HepG2 (cell line): ENCODE measurements around the gene FIZ1. TPM values are rescaled to one million over a fixed set of nuclear protein-coding genes. Genes with fewer than 3 reads are reported as not detected.

Source experiments
- FOXK1 ChIP-seq: sonication (generic); formaldehyde crosslinking; IDR thresholded peaks from 2 replicates; pipeline ENCODE4 v1.4.0; 2020; ENCODE audit warnings: low read depth, missing genetic modification reagents, borderline replicate concordance
- HNF4A ChIP-seq: sonication (generic); formaldehyde crosslinking; IDR thresholded peaks from 2 replicates; pipeline ENCODE4 v1.4.0; 2020; ENCODE audit warnings: missing genetic modification reagents
- LCORL ChIP-seq, 2 experiments: fragments of 450-650 bp in 1 of 2; sonication (generic) in 1 of 2; formaldehyde crosslinking in 1 of 2; IDR thresholded peaks; 2 replicates each; pipeline versions ENCODE4 v1.5.0 to v1.6.1; 2017 to 2020; ENCODE audit warnings: antibody characterized with exemption in 1 of 2, missing genetic modification reagents in 1 of 2
- SNAPC2 ChIP-seq: sonication (generic); formaldehyde crosslinking; IDR thresholded peaks from 2 replicates; pipeline ENCODE4 v1.8.1; 2022; ENCODE audit warnings: mild to moderate bottlenecking, missing genetic modification reagents
- STAG1 ChIP-seq: sonication (generic); formaldehyde crosslinking; IDR thresholded peaks from 2 replicates; pipeline ENCODE4 v1.4.0; 2020; ENCODE audit warnings: missing genetic modification reagents
- ZNF879 ChIP-seq: sonication (generic); formaldehyde crosslinking; IDR thresholded peaks from 2 replicates; pipeline ENCODE4 v1.8.1; 2023; ENCODE audit warnings: missing genetic modification reagents
- ZSCAN9 ChIP-seq: IDR thresholded peaks from 2 replicates; pipeline ENCODE4 v1.6.1; 2016; ENCODE audit warnings: borderline replicate concordance
- polyA plus RNA-seq, 8 experiments: library from polyadenylated mRNA; depleted of rRNA in 3 of 8; stranded (reverse) in 7 of 8; unstranded in 1 of 8; fragments of >200 nt; fragmentation: Illumina TruSeq in 4 of 8; extraction: Trizol in 4 of 8; gene quantifications; 2 replicates each; pipeline versions ENCODE4 v1.2.1 to v1.2.3, GENCODE V29; 2011 to 2016; ENCODE audit warnings: low read depth in 4 of 8, missing spikeins in 1 of 8, mixed read lengths in 1 of 8; ENCODE audit not compliant: insufficient read depth in 1 of 8
- total RNA-seq, 5 experiments: library from RNA; depleted of rRNA; stranded (reverse); fragments of >200 nt; fragmentation: Illumina TruSeq; extraction: Trizol; gene quantifications; 2 replicates each; pipeline ENCODE4 v1.2.3, GENCODE V29; 2016; ENCODE audit warnings: low read depth in 1 of 5
- TF ChIP-seq, protein P1 (sequence below): sonication (generic); formaldehyde crosslinking; IDR thresholded peaks from 2 replicates; pipeline ENCODE4 v1.8.0; 2022; ENCODE audit warnings: mild to moderate bottlenecking, missing genetic modification reagents
- TF ChIP-seq, protein P2 (sequence below): sonication (generic); formaldehyde crosslinking; IDR thresholded peaks from 2 replicates; pipeline ENCODE4 v1.8.1; 2023; ENCODE audit warnings: mild to moderate bottlenecking, missing genetic modification reagents
- TF ChIP-seq, protein P3 (sequence below): sonication (generic); formaldehyde crosslinking; conservative IDR thresholded peaks from 2 replicates; pipeline ENCODE4 v1.8.0; 2022; ENCODE audit warnings: missing genetic modification reagents
- TF ChIP-seq, protein P4 (sequence below): conservative IDR thresholded peaks from 2 replicates; pipeline ENCODE4 v1.6.1; 2018; ENCODE audit warnings: missing genetic modification reagents
- TF ChIP-seq, protein P5 (sequence below): sonication (generic); formaldehyde crosslinking; IDR thresholded peaks from 2 replicates; pipeline ENCODE4 v1.4.0; 2020; ENCODE audit warnings: missing genetic modification reagents
- TF ChIP-seq, protein P6 (sequence below): sonication (generic); formaldehyde crosslinking; IDR thresholded peaks from 2 replicates; pipeline ENCODE4 v1.5.1; 2020; ENCODE audit warnings: mild to moderate bottlenecking, moderate library complexity, missing genetic modification reagents
- TF ChIP-seq, protein P7 (sequence below): IDR thresholded peaks from 2 replicates; pipeline ENCODE4 v1.6.1; 2016; ENCODE audit warnings: missing compliant biosample characterization, missing genetic modification reagents, borderline replicate concordance

Gene FIZ1
- total and polyA plus RNA-seq, 2 of the 13 experiments (the other 11 are each of a cell fraction or from before 2014, with no cell fraction given) = 3.6 to 5.9 TPM

DNA sequence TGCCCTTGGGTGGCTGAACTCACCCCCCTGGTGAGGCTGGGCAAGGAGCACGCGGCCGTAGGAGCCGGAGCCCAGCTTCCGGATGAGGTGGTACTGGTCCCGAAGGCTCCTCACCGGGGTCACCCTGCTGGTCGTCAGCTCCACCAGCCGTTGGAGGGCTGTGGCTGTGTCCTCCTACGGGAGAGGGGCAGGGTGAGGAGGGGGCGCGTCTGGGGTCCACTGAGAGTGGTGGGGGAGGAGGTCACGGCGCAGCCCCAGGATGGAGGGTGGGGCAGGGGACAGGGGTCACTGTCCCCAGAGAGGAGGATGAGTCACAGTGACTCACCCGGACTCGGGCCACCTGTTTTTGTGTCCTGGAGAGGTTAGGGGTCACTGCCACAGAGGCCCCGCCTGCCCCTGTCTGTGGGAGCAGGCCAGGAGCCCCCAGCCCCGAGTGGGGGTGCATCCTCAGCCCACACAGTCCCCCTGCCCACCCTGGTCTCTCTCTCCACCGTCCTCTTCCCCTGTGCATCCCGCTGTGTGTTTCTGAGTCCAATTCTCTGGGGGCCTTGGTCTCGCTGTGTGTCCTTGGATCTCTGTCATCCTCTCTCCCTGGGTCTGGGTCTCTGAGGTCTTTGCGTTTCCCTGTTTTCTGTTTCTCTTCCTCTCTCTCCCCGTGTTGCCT lies 54.4 kb downstream of the FIZ1 start (continued):
- TF ChIP-seq, protein P1, sequence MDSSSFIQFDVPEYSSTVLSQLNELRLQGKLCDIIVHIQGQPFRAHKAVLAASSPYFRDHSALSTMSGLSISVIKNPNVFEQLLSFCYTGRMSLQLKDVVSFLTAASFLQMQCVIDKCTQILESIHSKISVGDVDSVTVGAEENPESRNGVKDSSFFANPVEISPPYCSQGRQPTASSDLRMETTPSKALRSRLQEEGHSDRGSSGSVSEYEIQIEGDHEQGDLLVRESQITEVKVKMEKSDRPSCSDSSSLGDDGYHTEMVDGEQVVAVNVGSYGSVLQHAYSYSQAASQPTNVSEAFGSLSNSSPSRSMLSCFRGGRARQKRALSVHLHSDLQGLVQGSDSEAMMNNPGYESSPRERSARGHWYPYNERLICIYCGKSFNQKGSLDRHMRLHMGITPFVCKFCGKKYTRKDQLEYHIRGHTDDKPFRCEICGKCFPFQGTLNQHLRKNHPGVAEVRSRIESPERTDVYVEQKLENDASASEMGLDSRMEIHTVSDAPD (CRISPR knock-in tag) = no peak
- TF ChIP-seq STAG1 (CRISPR knock-in tag) (no peak), HNF4A (CRISPR knock-in tag) (0 out of 2 replicates have a peak, but pooled peaks have one; percentile 8), SNAPC2 (CRISPR knock-in tag) (no peak), ZSCAN9 (no peak), ZNF879 (CRISPR knock-in tag) (no peak), FOXK1 (CRISPR knock-in tag) (peak; percentile 37; the same call in 1 of the 2 replicates), LCORL (IDR thresholded peaks at IDR 0.05) (no peak), LCORL (CRISPR knock-in tag; IDR thresholded peaks at IDR 0.05) (peak; percentile 81)
- TF ChIP-seq, protein P2, sequence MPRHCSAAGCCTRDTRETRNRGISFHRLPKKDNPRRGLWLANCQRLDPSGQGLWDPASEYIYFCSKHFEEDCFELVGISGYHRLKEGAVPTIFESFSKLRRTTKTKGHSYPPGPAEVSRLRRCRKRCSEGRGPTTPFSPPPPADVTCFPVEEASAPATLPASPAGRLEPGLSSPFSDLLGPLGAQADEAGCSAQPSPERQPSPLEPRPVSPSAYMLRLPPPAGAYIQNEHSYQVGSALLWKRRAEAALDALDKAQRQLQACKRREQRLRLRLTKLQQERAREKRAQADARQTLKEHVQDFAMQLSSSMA (CRISPR knock-in tag) = no peak
- TF ChIP-seq, protein P3, sequence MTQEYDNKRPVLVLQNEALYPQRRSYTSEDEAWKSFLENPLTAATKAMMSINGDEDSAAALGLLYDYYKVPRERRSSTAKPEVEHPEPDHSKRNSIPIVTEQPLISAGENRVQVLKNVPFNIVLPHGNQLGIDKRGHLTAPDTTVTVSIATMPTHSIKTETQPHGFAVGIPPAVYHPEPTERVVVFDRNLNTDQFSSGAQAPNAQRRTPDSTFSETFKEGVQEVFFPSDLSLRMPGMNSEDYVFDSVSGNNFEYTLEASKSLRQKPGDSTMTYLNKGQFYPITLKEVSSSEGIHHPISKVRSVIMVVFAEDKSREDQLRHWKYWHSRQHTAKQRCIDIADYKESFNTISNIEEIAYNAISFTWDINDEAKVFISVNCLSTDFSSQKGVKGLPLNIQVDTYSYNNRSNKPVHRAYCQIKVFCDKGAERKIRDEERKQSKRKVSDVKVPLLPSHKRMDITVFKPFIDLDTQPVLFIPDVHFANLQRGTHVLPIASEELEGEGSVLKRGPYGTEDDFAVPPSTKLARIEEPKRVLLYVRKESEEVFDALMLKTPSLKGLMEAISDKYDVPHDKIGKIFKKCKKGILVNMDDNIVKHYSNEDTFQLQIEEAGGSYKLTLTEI (CRISPR knock-in tag) = no peak
- TF ChIP-seq, protein P4, sequence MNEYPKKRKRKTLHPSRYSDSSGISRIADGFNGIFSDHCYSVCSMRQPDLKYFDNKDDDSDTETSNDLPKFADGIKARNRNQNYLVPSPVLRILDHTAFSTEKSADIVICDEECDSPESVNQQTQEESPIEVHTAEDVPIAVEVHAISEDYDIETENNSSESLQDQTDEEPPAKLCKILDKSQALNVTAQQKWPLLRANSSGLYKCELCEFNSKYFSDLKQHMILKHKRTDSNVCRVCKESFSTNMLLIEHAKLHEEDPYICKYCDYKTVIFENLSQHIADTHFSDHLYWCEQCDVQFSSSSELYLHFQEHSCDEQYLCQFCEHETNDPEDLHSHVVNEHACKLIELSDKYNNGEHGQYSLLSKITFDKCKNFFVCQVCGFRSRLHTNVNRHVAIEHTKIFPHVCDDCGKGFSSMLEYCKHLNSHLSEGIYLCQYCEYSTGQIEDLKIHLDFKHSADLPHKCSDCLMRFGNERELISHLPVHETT = no peak
- TF ChIP-seq, protein P5, sequence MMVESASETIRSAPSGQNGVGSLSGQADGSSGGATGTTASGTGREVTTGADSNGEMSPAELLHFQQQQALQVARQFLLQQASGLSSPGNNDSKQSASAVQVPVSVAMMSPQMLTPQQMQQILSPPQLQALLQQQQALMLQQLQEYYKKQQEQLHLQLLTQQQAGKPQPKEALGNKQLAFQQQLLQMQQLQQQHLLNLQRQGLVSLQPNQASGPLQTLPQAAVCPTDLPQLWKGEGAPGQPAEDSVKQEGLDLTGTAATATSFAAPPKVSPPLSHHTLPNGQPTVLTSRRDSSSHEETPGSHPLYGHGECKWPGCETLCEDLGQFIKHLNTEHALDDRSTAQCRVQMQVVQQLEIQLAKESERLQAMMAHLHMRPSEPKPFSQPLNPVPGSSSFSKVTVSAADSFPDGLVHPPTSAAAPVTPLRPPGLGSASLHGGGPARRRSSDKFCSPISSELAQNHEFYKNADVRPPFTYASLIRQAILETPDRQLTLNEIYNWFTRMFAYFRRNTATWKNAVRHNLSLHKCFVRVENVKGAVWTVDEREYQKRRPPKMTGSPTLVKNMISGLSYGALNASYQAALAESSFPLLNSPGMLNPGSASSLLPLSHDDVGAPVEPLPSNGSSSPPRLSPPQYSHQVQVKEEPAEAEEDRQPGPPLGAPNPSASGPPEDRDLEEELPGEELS (CRISPR knock-in tag) = 0 out of 2 replicates have a peak, but pooled peaks have one; percentile 1
- TF ChIP-seq, protein P6, sequence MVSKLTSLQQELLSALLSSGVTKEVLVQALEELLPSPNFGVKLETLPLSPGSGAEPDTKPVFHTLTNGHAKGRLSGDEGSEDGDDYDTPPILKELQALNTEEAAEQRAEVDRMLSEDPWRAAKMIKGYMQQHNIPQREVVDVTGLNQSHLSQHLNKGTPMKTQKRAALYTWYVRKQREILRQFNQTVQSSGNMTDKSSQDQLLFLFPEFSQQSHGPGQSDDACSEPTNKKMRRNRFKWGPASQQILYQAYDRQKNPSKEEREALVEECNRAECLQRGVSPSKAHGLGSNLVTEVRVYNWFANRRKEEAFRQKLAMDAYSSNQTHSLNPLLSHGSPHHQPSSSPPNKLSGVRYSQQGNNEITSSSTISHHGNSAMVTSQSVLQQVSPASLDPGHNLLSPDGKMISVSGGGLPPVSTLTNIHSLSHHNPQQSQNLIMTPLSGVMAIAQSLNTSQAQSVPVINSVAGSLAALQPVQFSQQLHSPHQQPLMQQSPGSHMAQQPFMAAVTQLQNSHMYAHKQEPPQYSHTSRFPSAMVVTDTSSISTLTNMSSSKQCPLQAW = no peak
- TF ChIP-seq, protein P7, sequence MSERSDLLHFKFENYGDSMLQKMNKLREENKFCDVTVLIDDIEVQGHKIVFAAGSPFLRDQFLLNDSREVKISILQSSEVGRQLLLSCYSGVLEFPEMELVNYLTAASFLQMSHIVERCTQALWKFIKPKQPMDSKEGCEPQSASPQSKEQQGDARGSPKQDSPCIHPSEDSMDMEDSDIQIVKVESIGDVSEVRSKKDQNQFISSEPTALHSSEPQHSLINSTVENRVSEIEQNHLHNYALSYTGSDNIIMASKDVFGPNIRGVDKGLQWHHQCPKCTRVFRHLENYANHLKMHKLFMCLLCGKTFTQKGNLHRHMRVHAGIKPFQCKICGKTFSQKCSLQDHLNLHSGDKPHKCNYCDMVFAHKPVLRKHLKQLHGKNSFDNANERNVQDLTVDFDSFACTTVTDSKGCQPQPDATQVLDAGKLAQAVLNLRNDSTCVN = no peak
